Measurements from ENCODE around the gene CHCHD3. TPM values are rescaled to one million over a fixed set of nuclear protein-coding genes. Genes with fewer than 3 reads are reported as not detected.

Gene CHCHD3
- total and polyA plus RNA-seq, 9 of the 15 experiments (the other 6 are each of a cell fraction or from before 2014, with no cell fraction given), result 66.2 to 279 (median 204) TPM

DNA sequence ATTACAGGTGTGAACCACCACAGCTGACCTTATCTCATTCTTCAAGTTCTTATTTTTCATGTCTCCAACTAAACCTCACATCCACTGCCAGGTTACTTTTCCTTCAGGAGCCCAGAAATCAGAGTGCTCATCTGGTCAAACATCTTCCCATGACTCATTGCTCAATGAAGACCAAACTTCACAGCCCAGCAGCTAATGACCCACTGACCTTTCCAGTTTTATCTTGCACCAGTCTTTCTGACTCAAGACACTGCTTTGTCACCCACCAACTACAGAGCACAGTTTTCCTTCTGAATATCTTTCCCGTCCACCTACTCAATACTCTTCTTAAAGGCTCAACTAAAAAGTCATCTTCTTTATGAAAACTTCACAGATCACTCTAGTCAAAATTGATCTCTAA is 245.1 kb downstream of the CHCHD3 start:
- CTCF ChIA-PET (ENCODE audit: low intra/inter-chr PET ratio), result no interaction called here
- Histone ChIP-seq H3K79me2 (ENCODE audit: control insufficient read depth, insufficient read depth, low read length) (no peaks in the 10 kb centered on the region), H3K4me2 (ENCODE audit: insufficient read depth, low read length) (no peak overlapping the region), H3K9me1 (ENCODE audit: control insufficient read depth, insufficient read depth, low read length) (no peaks in the 10 kb centered on the region), H3K27ac (ENCODE audit: extremely low read depth, low read depth, low read length) (no peak overlapping the region), H3K36me3 (ENCODE audit: control insufficient read depth, insufficient read depth, low read length) (peaks cover 29% of the 10 kb centered on the region; the same call in 1 of the 3 replicates), H3K9me3 (replicated peaks; ENCODE audit: control insufficient read depth, insufficient read depth, low read depth, low read length) (no peaks in the 10 kb centered on the region), H2AFZ (ENCODE audit: low read depth, low read length) (no peak overlapping the region), H3K9ac (ENCODE audit: insufficient read depth in 1 of 2, low read depth in 2 of 2, low read length in 2 of 2) (no peak overlapping the region), H4K20me1 (replicated peaks; ENCODE audit: control insufficient read depth, insufficient read depth, low read length) (no peaks in the 10 kb centered on the region), H3K4me3 (no peak overlapping the region), H3K27me3 (ENCODE audit: control insufficient read depth in 2 of 2, insufficient read depth in 2 of 2, low read length in 2 of 2) (no peaks in the 10 kb centered on the region), H3K4me1 (replicated peaks in 1 of 2; ENCODE audit: control insufficient read depth in 2 of 2, insufficient read depth in 2 of 2, low read length in 2 of 2) (no peaks in the 10 kb centered on the region)
- intact Hi-C loops (cut with micrococcal nuclease), result no loop called here
- 63% methylated on average over 1 of the region's 1 CpG for WGBS (ENCODE audit: insufficient coverage, low coverage, missing lambda C conversion rate)
- ATAC-seq (peak; percentile 67), DNase-seq (ENCODE audit: extremely low read depth in 1 of 4, low spot score in 3 of 4) (peak in 3 of 4 experiments; percentile 16 to 49 (median 23)), FAIRE-seq (no peak)
- in situ Hi-C loops (cut with MboI), result no loop called here
- BruUV-seq (replicated peaks), result no TSS peak
- POLR2A ChIA-PET, result interaction anchor here (0.6 kb wide), 1 partner anchor 22 kb away, joined by 3 read pairs; no protein-coding TSS in a partner anchor
- TF ChIP-seq FOS (IDR thresholded peaks at IDR 0.05; ENCODE audit: extremely low read depth, insufficient read length) (peak; percentile 17), KLF6 (CRISPR knock-in tag; IDR thresholded peaks at IDR 0.05; ENCODE audit: borderline replicate concordance) (no peak), ZNF133 (CRISPR knock-in tag; IDR thresholded peaks at IDR 0.05) (no peak), ARID1B (IDR thresholded peaks at IDR 0.05) (peak; percentile 78), NR2C1 (IDR thresholded peaks at IDR 0.05) (no peak), NR2C1 (tag; IDR thresholded peaks at IDR 0.05) (peak; percentile 65; the same call in 1 of the 2 replicates), ETV1 (tag; conservative IDR thresholded peaks at IDR 0.05; ENCODE audit: low read depth) (no peak), MIER1 (IDR thresholded peaks at IDR 0.05; ENCODE audit: low read depth) (no peak), ILK (tag; IDR thresholded peaks at IDR 0.05; ENCODE audit: borderline replicate concordance, low read depth) (no peak), NR2C2 (CRISPR knock-in tag; IDR thresholded peaks at IDR 0.05) (no peak), NR2C2 (tag; IDR thresholded peaks at IDR 0.05) (peak; percentile 55), EHMT2 (IDR thresholded peaks at IDR 0.05) (peak; percentile 53; the same call in 1 of the 2 replicates), NFIC (IDR thresholded peaks at IDR 0.05) (no peak), DACH1 (IDR thresholded peaks at IDR 0.05; ENCODE audit: partially characterized antibody) (peak; percentile 59), ARID2 (IDR thresholded peaks at IDR 0.05) (no peak), ZNF764 (CRISPR knock-in tag; IDR thresholded peaks at IDR 0.05; ENCODE audit: low read depth) (no peak), TCF3 (CRISPR knock-in tag; IDR thresholded peaks at IDR 0.05) (peak; percentile 29; the same call in 1 of the 2 replicates)
- TF ChIP-seq, protein P1, sequence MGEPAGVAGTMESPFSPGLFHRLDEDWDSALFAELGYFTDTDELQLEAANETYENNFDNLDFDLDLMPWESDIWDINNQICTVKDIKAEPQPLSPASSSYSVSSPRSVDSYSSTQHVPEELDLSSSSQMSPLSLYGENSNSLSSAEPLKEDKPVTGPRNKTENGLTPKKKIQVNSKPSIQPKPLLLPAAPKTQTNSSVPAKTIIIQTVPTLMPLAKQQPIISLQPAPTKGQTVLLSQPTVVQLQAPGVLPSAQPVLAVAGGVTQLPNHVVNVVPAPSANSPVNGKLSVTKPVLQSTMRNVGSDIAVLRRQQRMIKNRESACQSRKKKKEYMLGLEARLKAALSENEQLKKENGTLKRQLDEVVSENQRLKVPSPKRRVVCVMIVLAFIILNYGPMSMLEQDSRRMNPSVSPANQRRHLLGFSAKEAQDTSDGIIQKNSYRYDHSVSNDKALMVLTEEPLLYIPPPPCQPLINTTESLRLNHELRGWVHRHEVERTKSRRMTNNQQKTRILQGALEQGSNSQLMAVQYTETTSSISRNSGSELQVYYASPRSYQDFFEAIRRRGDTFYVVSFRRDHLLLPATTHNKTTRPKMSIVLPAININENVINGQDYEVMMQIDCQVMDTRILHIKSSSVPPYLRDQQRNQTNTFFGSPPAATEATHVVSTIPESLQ (CRISPR knock-in tag; IDR thresholded peaks at IDR 0.05), result no peak
- TF ChIP-seq, protein P2, sequence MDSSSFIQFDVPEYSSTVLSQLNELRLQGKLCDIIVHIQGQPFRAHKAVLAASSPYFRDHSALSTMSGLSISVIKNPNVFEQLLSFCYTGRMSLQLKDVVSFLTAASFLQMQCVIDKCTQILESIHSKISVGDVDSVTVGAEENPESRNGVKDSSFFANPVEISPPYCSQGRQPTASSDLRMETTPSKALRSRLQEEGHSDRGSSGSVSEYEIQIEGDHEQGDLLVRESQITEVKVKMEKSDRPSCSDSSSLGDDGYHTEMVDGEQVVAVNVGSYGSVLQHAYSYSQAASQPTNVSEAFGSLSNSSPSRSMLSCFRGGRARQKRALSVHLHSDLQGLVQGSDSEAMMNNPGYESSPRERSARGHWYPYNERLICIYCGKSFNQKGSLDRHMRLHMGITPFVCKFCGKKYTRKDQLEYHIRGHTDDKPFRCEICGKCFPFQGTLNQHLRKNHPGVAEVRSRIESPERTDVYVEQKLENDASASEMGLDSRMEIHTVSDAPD (CRISPR knock-in tag; IDR thresholded peaks at IDR 0.05), result no peak

Data from K562 (cell line).